Measurements from ENCODE around the gene COX6B2.

Gene COX6B2

GRCh38 chr19:55303477-55303876 is 51.0 kb downstream of the COX6B2 start:
- no peak for DNase-seq (ENCODE audit: low read depth in 2 of 2)
- no peak overlapping the region for H3K4me3 ChIP-seq (replicated peaks in 1 of 2; ENCODE audit: low read depth in 2 of 2, low read length in 2 of 2)
- TF ChIP-seq, protein P1, sequence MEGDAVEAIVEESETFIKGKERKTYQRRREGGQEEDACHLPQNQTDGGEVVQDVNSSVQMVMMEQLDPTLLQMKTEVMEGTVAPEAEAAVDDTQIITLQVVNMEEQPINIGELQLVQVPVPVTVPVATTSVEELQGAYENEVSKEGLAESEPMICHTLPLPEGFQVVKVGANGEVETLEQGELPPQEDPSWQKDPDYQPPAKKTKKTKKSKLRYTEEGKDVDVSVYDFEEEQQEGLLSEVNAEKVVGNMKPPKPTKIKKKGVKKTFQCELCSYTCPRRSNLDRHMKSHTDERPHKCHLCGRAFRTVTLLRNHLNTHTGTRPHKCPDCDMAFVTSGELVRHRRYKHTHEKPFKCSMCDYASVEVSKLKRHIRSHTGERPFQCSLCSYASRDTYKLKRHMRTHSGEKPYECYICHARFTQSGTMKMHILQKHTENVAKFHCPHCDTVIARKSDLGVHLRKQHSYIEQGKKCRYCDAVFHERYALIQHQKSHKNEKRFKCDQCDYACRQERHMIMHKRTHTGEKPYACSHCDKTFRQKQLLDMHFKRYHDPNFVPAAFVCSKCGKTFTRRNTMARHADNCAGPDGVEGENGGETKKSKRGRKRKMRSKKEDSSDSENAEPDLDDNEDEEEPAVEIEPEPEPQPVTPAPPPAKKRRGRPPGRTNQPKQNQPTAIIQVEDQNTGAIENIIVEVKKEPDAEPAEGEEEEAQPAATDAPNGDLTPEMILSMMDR (IDR thresholded peaks at IDR 0.05; ENCODE audit: low read depth, low read length): no peak

DNA sequence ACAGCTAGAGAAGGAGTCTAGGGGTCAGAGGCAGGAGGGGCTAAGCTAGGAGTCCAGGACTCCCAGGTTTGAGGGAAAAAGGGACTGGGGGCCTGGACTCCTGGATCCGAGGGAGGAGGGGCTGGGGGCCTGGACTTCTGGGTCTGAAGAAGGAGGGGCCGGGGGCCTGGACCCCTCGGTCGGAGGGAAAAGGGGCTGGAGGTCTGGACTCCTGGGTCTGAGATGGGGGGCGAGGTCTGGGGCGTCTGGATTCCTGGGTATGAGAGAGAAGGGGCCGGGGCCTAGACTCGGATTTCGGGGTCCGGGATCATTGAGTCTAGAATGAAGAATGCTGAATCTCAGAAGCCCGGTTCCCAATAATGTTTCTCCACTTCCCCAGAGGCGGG is 52.2 kb downstream of the COX6B2 start:
- TF ChIP-seq, protein P1 (IDR thresholded peaks at IDR 0.05; ENCODE audit: low read depth, low read length): no peak
- H3K4me3 ChIP-seq (replicated peaks in 1 of 2; ENCODE audit: low read depth in 2 of 2, low read length in 2 of 2): peak overlapping the region in 1 of 2 donors; percentile 48
- DNase-seq (ENCODE audit: low read depth in 2 of 2): no peak

DNA sequence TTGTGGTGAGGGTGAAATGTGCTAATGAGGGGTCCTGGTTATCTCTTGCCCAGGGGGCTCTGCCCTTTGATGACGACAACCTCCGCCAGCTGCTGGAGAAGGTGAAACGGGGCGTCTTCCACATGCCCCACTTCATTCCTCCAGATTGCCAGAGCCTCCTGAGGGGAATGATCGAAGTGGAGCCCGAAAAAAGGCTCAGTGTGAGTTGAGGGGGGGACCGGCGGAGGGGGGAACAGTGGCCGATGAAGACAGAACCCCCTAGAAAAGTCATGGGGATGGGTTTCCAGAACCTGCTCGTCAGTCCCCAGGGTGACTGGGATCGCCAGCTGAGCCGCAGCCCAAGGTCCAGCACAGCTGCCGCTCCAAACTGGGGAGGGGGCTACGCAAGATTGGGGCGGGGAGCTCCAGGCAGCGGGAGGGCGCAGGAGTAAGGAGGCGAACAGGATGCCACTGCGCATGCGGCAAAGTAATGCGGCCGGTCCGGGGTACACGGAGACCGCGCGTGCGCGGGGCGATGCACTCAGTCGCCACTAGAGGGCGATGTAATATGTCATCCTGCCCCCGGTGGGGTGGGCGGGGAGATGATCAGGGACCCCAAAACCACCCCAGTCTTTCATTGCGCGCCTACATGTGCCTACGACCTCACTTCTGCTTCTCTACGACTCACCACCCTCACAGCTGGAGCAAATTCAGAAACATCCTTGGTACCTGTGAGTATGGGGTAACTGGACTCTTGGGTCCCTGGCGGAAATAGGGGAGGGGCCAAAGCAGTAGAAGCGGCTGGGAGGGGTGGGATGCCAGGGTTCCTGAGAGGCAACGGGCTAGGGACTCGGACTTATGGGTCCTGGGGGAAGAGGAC is 52.8 kb downstream of the COX6B2 start:
- H3K4me3 ChIP-seq (replicated peaks in 1 of 2; ENCODE audit: low read depth in 2 of 2, low read length in 2 of 2): peak overlapping the region; percentile 42 to 48
- DNase-seq (ENCODE audit: low read depth in 2 of 2): peak; percentile 76 to 77
- TF ChIP-seq, protein P1 (IDR thresholded peaks at IDR 0.05; ENCODE audit: low read depth, low read length): peak; percentile 88

GRCh38 chr19:55300886-55301458 is 53.5 kb downstream of the COX6B2 start:
- TF ChIP-seq, protein P1 (IDR thresholded peaks at IDR 0.05; ENCODE audit: low read depth, low read length): no peak
- DNase-seq (ENCODE audit: low read depth in 2 of 2): no peak
- no peak overlapping the region for H3K4me3 ChIP-seq (replicated peaks in 1 of 2; ENCODE audit: low read depth in 2 of 2, low read length in 2 of 2)

GRCh38 chr19:55299991-55300390 is 54.5 kb downstream of the COX6B2 start:
- no peak for DNase-seq (ENCODE audit: low read depth in 2 of 2)
- TF ChIP-seq, protein P1 (IDR thresholded peaks at IDR 0.05; ENCODE audit: low read depth, low read length): no peak
- H3K4me3 ChIP-seq (replicated peaks in 1 of 2; ENCODE audit: low read depth in 2 of 2, low read length in 2 of 2): no peak overlapping the region
